ENCODE results near the gene KCNAB3.

KCNAB3 gene

DNA sequence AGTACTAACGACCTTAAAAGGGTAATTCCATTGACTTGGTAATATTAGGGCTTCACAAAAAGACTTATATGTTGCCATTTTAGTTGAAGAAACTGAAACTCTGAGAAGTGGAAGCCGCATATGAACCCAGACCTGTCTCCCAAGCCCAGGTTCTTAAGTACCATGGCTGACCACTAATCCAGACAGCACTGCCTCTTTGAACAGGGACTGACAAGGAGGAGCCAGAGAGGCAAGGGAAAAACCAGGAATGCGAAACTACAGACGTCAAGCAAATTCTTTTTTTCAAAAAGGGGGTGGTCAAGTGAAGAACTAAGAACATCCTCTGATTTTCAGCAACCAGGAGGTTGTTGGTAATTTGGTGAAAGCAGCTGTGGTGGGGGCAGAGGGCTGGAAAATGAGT lies 56.6 kb downstream of the KCNAB3 start:
- Histone ChIP-seq H3K9ac (ENCODE audit: low read depth, low read length) (no peak overlapping the region), H3K9me3 (ENCODE audit: control insufficient read depth, insufficient read depth, low read length) (no peaks in the 10 kb centered on the region), H3K4me3 (ENCODE audit: low read depth, low read length) (no peak overlapping the region), H3K27me3 (ENCODE audit: control insufficient read depth, insufficient read depth, low read length) (no peaks in the 10 kb centered on the region), H3K36me3 (ENCODE audit: control insufficient read depth, insufficient read depth, low read length) (no peaks in the 10 kb centered on the region), H3K27ac (ENCODE audit: low read depth, low read length) (no peak overlapping the region), H3K4me1 (ENCODE audit: control insufficient read depth, insufficient read depth, low read length) (no peaks in the 10 kb centered on the region)
